HepG2 (cell line): ENCODE data around the gene PLPP3. TPM values are rescaled to one million over a fixed set of nuclear protein-coding genes. Genes with fewer than 3 reads are reported as not detected.
A peak's percentile ranks its signal among the peaks of the same experiment; 100 is the strongest.

ENCODE experiments used
- ARNTL ChIP-seq: sonication (generic); formaldehyde crosslinking; IDR thresholded peaks from 2 replicates; pipeline ENCODE4 v1.4.0; 2020; ENCODE audit warnings: mild to moderate bottlenecking, missing genetic modification reagents
- BRD4 ChIP-seq: sonication (generic); formaldehyde crosslinking; IDR thresholded peaks from 2 replicates; pipeline ENCODE4 v1.4.0; 2020; ENCODE audit warnings: missing genetic modification reagents
- FOSL2 ChIP-seq: sonication (generic); formaldehyde crosslinking; IDR thresholded peaks from 2 replicates; pipeline ENCODE4 v1.4.0; 2020; ENCODE audit warnings: missing genetic modification reagents
- MEF2D ChIP-seq: sonication (generic); formaldehyde crosslinking; IDR thresholded peaks from 2 replicates; pipeline ENCODE4 v1.5.1; 2020; ENCODE audit warnings: mild to moderate bottlenecking, missing genetic modification reagents
- MEIS1 ChIP-seq: sonication (generic); formaldehyde crosslinking; IDR thresholded peaks from 2 replicates; pipeline ENCODE4 v1.9.0; 2021; ENCODE audit warnings: mild to moderate bottlenecking, missing genetic modification reagents, moderate library complexity, borderline replicate concordance
- MIER2 ChIP-seq: IDR thresholded peaks from 2 replicates; pipeline ENCODE4 v1.6.1; 2016; ENCODE audit warnings: missing biosample characterization, missing genetic modification reagents
- POGZ ChIP-seq: sonication (generic); formaldehyde crosslinking; IDR thresholded peaks from 2 replicates; pipeline ENCODE4 v1.4.0; 2020; ENCODE audit warnings: mild to moderate bottlenecking, missing genetic modification reagents
- RAD51 ChIP-seq: fragments of 450-650 bp; IDR thresholded peaks from 2 replicates; pipeline ENCODE4 v1.6.1; 2016; ENCODE audit warnings: borderline replicate concordance
- RARA ChIP-seq: IDR thresholded peaks from 2 replicates; pipeline ENCODE4 v1.6.1; 2016; ENCODE audit warnings: missing genetic modification reagents, missing compliant biosample characterization
- SOX6 ChIP-seq, 2 experiments: fragments of 450-650 bp in 1 of 2; sonication (generic) in 1 of 2; formaldehyde crosslinking in 1 of 2; IDR thresholded peaks; 2 replicates each; pipeline versions ENCODE4 v1.4.0 to v1.6.1; 2017 to 2020; ENCODE audit warnings: antibody characterized with exemption in 1 of 2, mild to moderate bottlenecking in 1 of 2, missing genetic modification reagents in 1 of 2
- TAF1 ChIP-seq: sonication (generic); formaldehyde crosslinking; IDR thresholded peaks from 2 replicates; pipeline ENCODE4 v1.4.0; 2020; ENCODE audit warnings: missing genetic modification reagents
- ZNF143 ChIP-seq: sonication (generic); formaldehyde crosslinking; IDR thresholded peaks from 2 replicates; pipeline ENCODE4 v1.4.0; 2020; ENCODE audit warnings: missing genetic modification reagents
- ZNF232 ChIP-seq: sonication (generic); formaldehyde crosslinking; IDR thresholded peaks from 2 replicates; pipeline ENCODE4 v1.4.0; 2020; ENCODE audit warnings: missing genetic modification reagents, borderline replicate concordance
- ZNF235 ChIP-seq: sonication (generic); formaldehyde crosslinking; IDR thresholded peaks from 2 replicates; pipeline ENCODE4 v1.8.1; 2023; ENCODE audit warnings: mild to moderate bottlenecking, missing genetic modification reagents, borderline replicate concordance
- polyA plus RNA-seq, 8 experiments: library from polyadenylated mRNA; depleted of rRNA in 3 of 8; stranded (reverse) in 7 of 8; unstranded in 1 of 8; fragments of >200 nt; fragmentation: Illumina TruSeq in 4 of 8; extraction: Trizol in 4 of 8; gene quantifications; 2 replicates each; pipeline versions ENCODE4 v1.2.1 to v1.2.3, GENCODE V29; 2011 to 2016; ENCODE audit warnings: low read depth in 4 of 8, missing spikeins in 1 of 8, mixed read lengths in 1 of 8; ENCODE audit not compliant: insufficient read depth in 1 of 8
- total RNA-seq, 5 experiments: library from RNA; depleted of rRNA; stranded (reverse); fragments of >200 nt; fragmentation: Illumina TruSeq; extraction: Trizol; gene quantifications; 2 replicates each; pipeline ENCODE4 v1.2.3, GENCODE V29; 2016; ENCODE audit warnings: low read depth in 1 of 5
- TF ChIP-seq, protein P1 (sequence below): IDR thresholded peaks from 2 replicates; pipeline ENCODE4 v1.6.1; 2016; ENCODE audit warnings: low read depth, control low read depth
- TF ChIP-seq, protein P2 (sequence below): sonication (generic); formaldehyde crosslinking; conservative IDR thresholded peaks from 2 replicates; pipeline ENCODE4 v1.8.1; 2023; ENCODE audit warnings: missing genetic modification reagents
- TF ChIP-seq, protein P3 (sequence below): sonication (generic); formaldehyde crosslinking; conservative IDR thresholded peaks from 2 replicates; pipeline ENCODE4 v1.4.0; 2020; ENCODE audit warnings: missing genetic modification reagents
- TF ChIP-seq, protein P4 (sequence below): sonication (generic); formaldehyde crosslinking; IDR thresholded peaks from 2 replicates; pipeline ENCODE4 v1.5.0; 2020; ENCODE audit warnings: mild to moderate bottlenecking, missing genetic modification reagents, borderline replicate concordance

The PLPP3 gene
- total and polyA plus RNA-seq, 2 of the 13 experiments (the other 11 are each of a cell fraction or from before 2014, with no cell fraction given), result 49.7 to 65.8 TPM

DNA sequence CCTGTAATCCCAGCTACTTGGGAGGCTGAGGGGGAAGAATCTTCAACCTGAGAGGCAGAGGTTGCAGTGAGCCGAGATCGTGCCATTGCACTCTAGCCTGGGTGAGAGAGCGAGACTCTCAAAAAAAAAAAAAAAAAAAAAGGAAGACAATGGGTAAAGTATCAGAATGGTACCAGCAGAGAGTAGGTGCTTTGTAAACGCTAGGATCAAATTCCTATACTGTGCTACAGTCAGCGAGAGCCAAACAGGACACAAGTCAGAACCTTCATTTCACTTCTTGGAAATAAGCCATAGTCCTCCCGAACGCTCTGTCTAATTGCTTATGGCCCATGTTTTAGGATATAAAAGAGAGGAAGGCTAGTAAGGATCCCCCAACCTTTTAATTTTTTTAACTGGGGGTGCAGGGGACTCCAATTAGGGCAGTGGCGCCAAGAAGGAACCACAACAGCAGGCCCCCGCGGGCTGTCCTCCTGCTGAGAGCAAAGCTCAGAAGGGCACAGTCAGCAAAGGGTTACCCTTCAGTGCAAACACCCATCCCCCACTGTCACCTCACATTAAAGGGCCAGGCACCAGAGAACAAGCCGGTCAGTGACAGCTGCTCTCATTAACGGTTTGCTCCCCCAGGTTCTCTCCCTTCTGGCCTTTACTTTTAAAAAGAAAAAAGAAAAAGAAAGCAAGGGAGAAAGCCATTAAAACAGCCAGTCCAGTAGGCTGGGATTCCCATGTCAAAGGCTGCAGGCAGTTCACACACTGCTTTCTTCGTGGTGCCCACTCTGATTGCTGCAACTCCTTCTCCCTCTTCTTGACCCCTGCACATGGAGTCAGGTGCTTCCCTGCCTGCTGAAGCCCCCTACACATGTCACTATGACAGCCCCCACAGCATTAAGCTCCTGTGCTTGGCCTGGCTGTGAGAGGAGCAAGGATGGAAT lies 69.4 kb downstream of the PLPP3 start (continued):
- TF ChIP-seq, protein P1, sequence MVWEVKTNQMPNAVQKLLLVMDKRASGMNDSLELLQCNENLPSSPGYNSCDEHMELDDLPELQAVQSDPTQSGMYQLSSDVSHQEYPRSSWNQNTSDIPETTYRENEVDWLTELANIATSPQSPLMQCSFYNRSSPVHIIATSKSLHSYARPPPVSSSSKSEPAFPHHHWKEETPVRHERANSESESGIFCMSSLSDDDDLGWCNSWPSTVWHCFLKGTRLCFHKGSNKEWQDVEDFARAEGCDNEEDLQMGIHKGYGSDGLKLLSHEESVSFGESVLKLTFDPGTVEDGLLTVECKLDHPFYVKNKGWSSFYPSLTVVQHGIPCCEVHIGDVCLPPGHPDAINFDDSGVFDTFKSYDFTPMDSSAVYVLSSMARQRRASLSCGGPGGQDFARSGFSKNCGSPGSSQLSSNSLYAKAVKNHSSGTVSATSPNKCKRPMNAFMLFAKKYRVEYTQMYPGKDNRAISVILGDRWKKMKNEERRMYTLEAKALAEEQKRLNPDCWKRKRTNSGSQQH (CRISPR knock-in tag), result 0 out of 2 replicates have a peak, but pooled peaks have one; percentile 36
- TF ChIP-seq ZNF143 (CRISPR knock-in tag), result no peak
- TF ChIP-seq TAF1 (CRISPR knock-in tag), result no peak
- TF ChIP-seq, protein P2, sequence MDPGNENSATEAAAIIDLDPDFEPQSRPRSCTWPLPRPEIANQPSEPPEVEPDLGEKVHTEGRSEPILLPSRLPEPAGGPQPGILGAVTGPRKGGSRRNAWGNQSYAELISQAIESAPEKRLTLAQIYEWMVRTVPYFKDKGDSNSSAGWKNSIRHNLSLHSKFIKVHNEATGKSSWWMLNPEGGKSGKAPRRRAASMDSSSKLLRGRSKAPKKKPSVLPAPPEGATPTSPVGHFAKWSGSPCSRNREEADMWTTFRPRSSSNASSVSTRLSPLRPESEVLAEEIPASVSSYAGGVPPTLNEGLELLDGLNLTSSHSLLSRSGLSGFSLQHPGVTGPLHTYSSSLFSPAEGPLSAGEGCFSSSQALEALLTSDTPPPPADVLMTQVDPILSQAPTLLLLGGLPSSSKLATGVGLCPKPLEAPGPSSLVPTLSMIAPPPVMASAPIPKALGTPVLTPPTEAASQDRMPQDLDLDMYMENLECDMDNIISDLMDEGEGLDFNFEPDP (CRISPR knock-in tag), result no peak
- TF ChIP-seq, protein P3, sequence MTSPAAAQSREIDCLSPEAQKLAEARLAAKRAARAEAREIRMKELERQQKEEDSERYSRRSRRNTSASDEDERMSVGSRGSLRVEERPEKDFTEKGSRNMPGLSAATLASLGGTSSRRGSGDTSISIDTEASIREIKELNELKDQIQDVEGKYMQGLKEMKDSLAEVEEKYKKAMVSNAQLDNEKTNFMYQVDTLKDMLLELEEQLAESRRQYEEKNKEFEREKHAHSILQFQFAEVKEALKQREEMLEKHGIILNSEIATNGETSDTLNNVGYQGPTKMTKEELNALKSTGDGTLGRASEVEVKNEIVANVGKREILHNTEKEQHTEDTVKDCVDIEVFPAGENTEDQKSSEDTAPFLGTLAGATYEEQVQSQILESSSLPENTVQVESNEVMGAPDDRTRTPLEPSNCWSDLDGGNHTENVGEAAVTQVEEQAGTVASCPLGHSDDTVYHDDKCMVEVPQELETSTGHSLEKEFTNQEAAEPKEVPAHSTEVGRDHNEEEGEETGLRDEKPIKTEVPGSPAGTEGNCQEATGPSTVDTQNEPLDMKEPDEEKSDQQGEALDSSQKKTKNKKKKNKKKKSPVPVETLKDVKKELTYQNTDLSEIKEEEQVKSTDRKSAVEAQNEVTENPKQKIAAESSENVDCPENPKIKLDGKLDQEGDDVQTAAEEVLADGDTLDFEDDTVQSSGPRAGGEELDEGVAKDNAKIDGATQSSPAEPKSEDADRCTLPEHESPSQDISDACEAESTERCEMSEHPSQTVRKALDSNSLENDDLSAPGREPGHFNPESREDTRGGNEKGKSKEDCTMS (CRISPR knock-in tag), result no peak
- TF ChIP-seq ZNF232 (CRISPR knock-in tag), result 0 out of 2 replicates have a peak, but pooled peaks have one; percentile 21
- TF ChIP-seq RAD51, result no peak
- 0 out of 2 replicates have a peak, but pooled peaks have one; percentile 54 for TF ChIP-seq ZNF235 (CRISPR knock-in tag)
- no peak for TF ChIP-seq SOX6 (IDR thresholded peaks at IDR 0.05)
- TF ChIP-seq SOX6 (CRISPR knock-in tag; IDR thresholded peaks at IDR 0.05), result peak; percentile 72; the same call in 1 of the 2 replicates
- TF ChIP-seq, protein P4, sequence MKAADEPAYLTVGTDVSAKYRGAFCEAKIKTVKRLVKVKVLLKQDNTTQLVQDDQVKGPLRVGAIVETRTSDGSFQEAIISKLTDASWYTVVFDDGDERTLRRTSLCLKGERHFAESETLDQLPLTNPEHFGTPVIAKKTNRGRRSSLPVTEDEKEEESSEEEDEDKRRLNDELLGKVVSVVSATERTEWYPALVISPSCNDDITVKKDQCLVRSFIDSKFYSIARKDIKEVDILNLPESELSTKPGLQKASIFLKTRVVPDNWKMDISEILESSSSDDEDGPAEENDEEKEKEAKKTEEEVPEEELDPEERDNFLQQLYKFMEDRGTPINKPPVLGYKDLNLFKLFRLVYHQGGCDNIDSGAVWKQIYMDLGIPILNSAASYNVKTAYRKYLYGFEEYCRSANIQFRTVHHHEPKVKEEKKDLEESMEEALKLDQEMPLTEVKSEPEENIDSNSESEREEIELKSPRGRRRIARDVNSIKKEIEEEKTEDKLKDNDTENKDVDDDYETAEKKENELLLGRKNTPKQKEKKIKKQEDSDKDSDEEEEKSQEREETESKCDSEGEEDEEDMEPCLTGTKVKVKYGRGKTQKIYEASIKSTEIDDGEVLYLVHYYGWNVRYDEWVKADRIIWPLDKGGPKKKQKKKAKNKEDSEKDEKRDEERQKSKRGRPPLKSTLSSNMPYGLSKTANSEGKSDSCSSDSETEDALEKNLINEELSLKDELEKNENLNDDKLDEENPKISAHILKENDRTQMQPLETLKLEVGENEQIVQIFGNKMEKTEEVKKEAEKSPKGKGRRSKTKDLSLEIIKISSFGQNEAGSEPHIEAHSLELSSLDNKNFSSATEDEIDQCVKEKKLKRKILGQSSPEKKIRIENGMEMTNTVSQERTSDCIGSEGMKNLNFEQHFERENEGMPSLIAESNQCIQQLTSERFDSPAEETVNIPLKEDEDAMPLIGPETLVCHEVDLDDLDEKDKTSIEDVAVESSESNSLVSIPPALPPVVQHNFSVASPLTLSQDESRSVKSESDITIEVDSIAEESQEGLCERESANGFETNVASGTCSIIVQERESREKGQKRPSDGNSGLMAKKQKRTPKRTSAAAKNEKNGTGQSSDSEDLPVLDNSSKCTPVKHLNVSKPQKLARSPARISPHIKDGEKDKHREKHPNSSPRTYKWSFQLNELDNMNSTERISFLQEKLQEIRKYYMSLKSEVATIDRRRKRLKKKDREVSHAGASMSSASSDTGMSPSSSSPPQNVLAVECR (CRISPR knock-in tag), result peak; percentile 55; the same call in 1 of the 2 replicates
- TF ChIP-seq BRD4, result peak; percentile 72; the same call in 1 of the 2 replicates
- no peak for TF ChIP-seq MIER2
- TF ChIP-seq MEIS1 (CRISPR knock-in tag), result no peak
- TF ChIP-seq RARA (CRISPR knock-in tag), result peak; percentile 55; the same call in 1 of the 2 replicates
- TF ChIP-seq MEF2D (CRISPR knock-in tag), result no peak
- peak; percentile 51; the same call in 1 of the 2 replicates for TF ChIP-seq POGZ
- peak; percentile 51; the same call in 1 of the 2 replicates for TF ChIP-seq FOSL2 (CRISPR knock-in tag)
- peak; percentile 18; the same call in 1 of the 2 replicates for TF ChIP-seq ARNTL (CRISPR knock-in tag)
